Fibroblast of pulmonary artery (primary cell): ENCODE data around the gene FUT7.

Experiments used
- DNase-seq: peaks from one replicate; pipeline ENCODE4 v3.0.0-alpha.2; 2010; ENCODE audit warnings: low read depth
- H3K4me3 ChIP-seq: replicated peaks from 2 replicates; pipeline ENCODE4 v1.5.1; 2011; ENCODE audit warnings: low read depth, mild to moderate bottlenecking, control low read depth, low read length, moderate library complexity
- CTCF ChIP-seq: IDR thresholded peaks from 2 replicates; pipeline ENCODE4 v1.5.1; 2011; ENCODE audit warnings: mild to moderate bottlenecking, control low read depth, low read length, inconsistent platforms; ENCODE audit errors: missing control alignments

The FUT7 gene

GRCh38 chr9:137019891-137020683 is 11.8 kb downstream of the FUT7 start:
- H3K4me3 ChIP-seq = no peak overlapping the region
- DNase-seq = no peak
- no peak for TF ChIP-seq CTCF

- no peak overlapping the region for H3K4me3 ChIP-seq
- TF ChIP-seq CTCF = no peak
- no peak for DNase-seq
Measured at GRCh38 chr9:137018761-137019559, 12.9 kb downstream of the FUT7 start.

GRCh38 chr9:137017791-137018497 is 13.9 kb downstream of the FUT7 start:
- no peak overlapping the region for H3K4me3 ChIP-seq
- DNase-seq = no peak
- TF ChIP-seq CTCF = no peak

- DNase-seq = no peak
- TF ChIP-seq CTCF = no peak
- no peak overlapping the region for H3K4me3 ChIP-seq
Measured at GRCh38 chr9:137017071-137017470, 14.8 kb downstream of the FUT7 start.

- no peak for DNase-seq
- H3K4me3 ChIP-seq = no peak overlapping the region
- no peak for TF ChIP-seq CTCF
Measured at GRCh38 chr9:137016436-137016835, 15.5 kb downstream of the FUT7 start.

- DNase-seq = no peak
- TF ChIP-seq CTCF = no peak
- H3K4me3 ChIP-seq = no peak overlapping the region
Measured at GRCh38 chr9:137015976-137016375, 15.9 kb downstream of the FUT7 start.
